Keratinocyte (primary cell): ENCODE data around the gene ZNF782. TPM values are rescaled to one million over a fixed set of nuclear protein-coding genes. Genes with fewer than 3 reads are reported as not detected.
"Not testable (repeated sequence)": the region's sequence is repeated elsewhere in the genome, so short reads cannot be mapped to it uniquely, and the experiment has no call there.

ENCODE experiments used
- DNase-seq: peaks from one replicate; pipeline ENCODE4 v3.0.0-alpha.2; 2011; ENCODE audit warnings: low read depth, missing footprints, low spot score
- FAIRE-seq: peaks from 2 replicates; lab custom pipeline; 2011; peaks lifted over from hg19 to GRCh38; lab: Jason Lieb, UNC
- H2AFZ ChIP-seq: 2 replicates; pipeline ENCODE4 v1.6.0; 2012; ENCODE audit warnings: low read length, control low read depth, inconsistent platforms; ENCODE audit not compliant: control insufficient read depth
- H3K27ac ChIP-seq: 2 replicates; pipeline ENCODE4 v1.5.1; 2011; ENCODE audit warnings: low read length; ENCODE audit not compliant: control insufficient read depth, insufficient read depth
- H3K27me3 ChIP-seq: 3 replicates; pipeline ENCODE4 v1.6.0; 2011; ENCODE audit warnings: low read length; ENCODE audit not compliant: control insufficient read depth, insufficient read depth; ENCODE audit errors: extremely low read depth
- H3K36me3 ChIP-seq, 2 experiments: 2 replicates in 1 of 2; 3 replicates in 1 of 2; pipeline ENCODE4 v1.5.1; 2011; ENCODE audit warnings: low read length in 2 of 2, mild to moderate bottlenecking in 1 of 2; ENCODE audit not compliant: control insufficient read depth in 2 of 2, insufficient read depth in 2 of 2; ENCODE audit errors: extremely low read depth in 1 of 2
- H3K4me1 ChIP-seq: 3 replicates; pipeline ENCODE4 v1.5.1; 2011; ENCODE audit warnings: low read length; ENCODE audit not compliant: control insufficient read depth, insufficient read depth; ENCODE audit errors: extremely low read depth
- H3K4me2 ChIP-seq: 3 replicates; pipeline ENCODE4 v1.6.0; 2011; ENCODE audit warnings: low read depth, low read length; ENCODE audit not compliant: control insufficient read depth, insufficient read depth; ENCODE audit errors: extremely low read depth
- H3K4me3 ChIP-seq, 3 experiments: fragments of 200-600 bp in 1 of 3; sonication (generic) in 1 of 3; 2 replicates in 2 of 3; 3 replicates in 1 of 3; pipeline ENCODE4 v1.5.1; 2011 to 2016; ENCODE audit warnings: low read length in 3 of 3, mild to moderate bottlenecking in 3 of 3, control low read depth in 2 of 3, inconsistent platforms in 1 of 3, low read depth in 1 of 3, mixed read lengths in 1 of 3, mixed run types in 1 of 3, moderate library complexity in 1 of 3; ENCODE audit not compliant: control insufficient read depth in 2 of 3, insufficient read depth in 2 of 3; ENCODE audit errors: extremely low read depth in 1 of 3
- H3K79me2 ChIP-seq: 2 replicates; pipeline ENCODE4 v1.6.0; 2012; ENCODE audit warnings: low read length; ENCODE audit not compliant: control insufficient read depth, insufficient read depth
- H3K9ac ChIP-seq: 3 replicates; pipeline ENCODE4 v1.6.0; 2011; ENCODE audit warnings: low read length; ENCODE audit not compliant: control insufficient read depth, insufficient read depth; ENCODE audit errors: extremely low read depth
- H3K9me1 ChIP-seq: 3 replicates; pipeline ENCODE4 v1.6.0; 2011; ENCODE audit warnings: low read length; ENCODE audit not compliant: control insufficient read depth, insufficient read depth; ENCODE audit errors: extremely low read depth
- H3K9me3 ChIP-seq: 2 replicates; pipeline ENCODE4 v1.5.1; 2012; ENCODE audit warnings: low read depth, low read length; ENCODE audit not compliant: control insufficient read depth
- H4K20me1 ChIP-seq: 3 replicates; pipeline ENCODE4 v1.6.0; 2011; ENCODE audit warnings: low read length; ENCODE audit not compliant: control insufficient read depth, insufficient read depth; ENCODE audit errors: extremely low read depth
- EZH2 ChIP-seq: IDR thresholded peaks from one replicate; pipeline ENCODE4 v1.6.1; 2012; ENCODE audit warnings: inconsistent platforms, mild to moderate bottlenecking, low read length, moderate library complexity
- dilution Hi-C: fragments of 300-500 bp; cut with MboI; formaldehyde crosslinking; loops from one replicate; pipeline ENCODE4 v1.7.0; 2020; ENCODE audit warnings: low sequenced_read_pairs; ENCODE audit not compliant: extremely low pct_ligation_motif_present
- polyA plus RNA-seq, 5 experiments: library from polyadenylated mRNA; depleted of rRNA in 3 of 5; stranded (reverse) in 3 of 5; stranded (forward) in 1 of 5; unstranded in 1 of 5; fragments of >200 nt; gene quantifications; 1 replicate in 1 of 5; 2 replicates in 3 of 5; 3 replicates in 1 of 5; pipeline versions ENCODE4 v1.2.1 to v1.2.3, GENCODE V29; 2011 to 2012; ENCODE audit warnings: missing spikeins in 2 of 5, low read depth in 1 of 5, low replicate concordance in 1 of 5
- TF ChIP-seq, protein P1 (sequence below), 3 experiments: IDR thresholded peaks in 1 of 3; conservative IDR thresholded peaks in 1 of 3; optimal IDR thresholded peaks in 1 of 3; 2 replicates in 2 of 3; 3 replicates in 1 of 3; pipeline versions ENCODE3 to v1.5.1; 2011; ENCODE audit warnings: low read length in 3 of 3, mild to moderate bottlenecking in 3 of 3, moderate library complexity in 2 of 3, control low read depth in 1 of 3, inconsistent platforms in 1 of 3; ENCODE audit not compliant: insufficient read depth in 2 of 3; ENCODE audit errors: extremely low read depth in 1 of 3

ZNF782 gene
- polyA plus RNA-seq, 1 donor (not counting 4 experiments of a cell fraction or from before 2014, with no cell fraction given), result 2.0 TPM

DNA sequence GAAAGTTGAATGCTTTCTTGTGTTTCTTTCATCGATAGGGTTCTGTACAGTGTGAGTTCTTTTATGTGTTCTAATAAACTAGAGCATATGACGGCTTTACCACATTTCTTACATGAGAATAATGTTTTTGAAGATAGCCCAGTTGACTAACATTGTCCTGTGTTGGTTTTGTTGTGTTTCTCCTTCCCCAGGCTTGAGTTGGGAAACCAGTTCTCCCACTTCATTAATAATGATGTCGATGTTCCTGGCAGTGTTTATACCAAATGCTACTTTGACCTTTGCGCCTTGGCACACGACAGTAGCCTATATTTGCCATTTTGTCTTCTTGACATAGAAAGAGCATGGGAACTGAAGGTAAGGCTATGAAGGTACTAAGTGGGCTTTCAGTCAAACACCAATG lies 14.4 kb upstream of the ZNF782 start:
- dilution Hi-C loops, result no loop called here
- Histone ChIP-seq H3K79me2 (no peaks in the 10 kb centered on the region), H3K9me1 (no peaks in the 10 kb centered on the region), H3K27ac (no peak overlapping the region), H4K20me1 (no peaks in the 10 kb centered on the region), H3K27me3 (no peaks in the 10 kb centered on the region), H3K36me3 (no peaks in the 10 kb centered on the region), H2AFZ (no peak overlapping the region), H3K9ac (no peak overlapping the region), H3K4me3 (no peak overlapping the region), H3K9me3 (no peaks in the 10 kb centered on the region), H3K4me2 (no peak overlapping the region), H3K4me1 (peaks cover 3% of the 10 kb centered on the region)
- DNase-seq (no peak), FAIRE-seq (no peak)
- TF ChIP-seq, protein P1, sequence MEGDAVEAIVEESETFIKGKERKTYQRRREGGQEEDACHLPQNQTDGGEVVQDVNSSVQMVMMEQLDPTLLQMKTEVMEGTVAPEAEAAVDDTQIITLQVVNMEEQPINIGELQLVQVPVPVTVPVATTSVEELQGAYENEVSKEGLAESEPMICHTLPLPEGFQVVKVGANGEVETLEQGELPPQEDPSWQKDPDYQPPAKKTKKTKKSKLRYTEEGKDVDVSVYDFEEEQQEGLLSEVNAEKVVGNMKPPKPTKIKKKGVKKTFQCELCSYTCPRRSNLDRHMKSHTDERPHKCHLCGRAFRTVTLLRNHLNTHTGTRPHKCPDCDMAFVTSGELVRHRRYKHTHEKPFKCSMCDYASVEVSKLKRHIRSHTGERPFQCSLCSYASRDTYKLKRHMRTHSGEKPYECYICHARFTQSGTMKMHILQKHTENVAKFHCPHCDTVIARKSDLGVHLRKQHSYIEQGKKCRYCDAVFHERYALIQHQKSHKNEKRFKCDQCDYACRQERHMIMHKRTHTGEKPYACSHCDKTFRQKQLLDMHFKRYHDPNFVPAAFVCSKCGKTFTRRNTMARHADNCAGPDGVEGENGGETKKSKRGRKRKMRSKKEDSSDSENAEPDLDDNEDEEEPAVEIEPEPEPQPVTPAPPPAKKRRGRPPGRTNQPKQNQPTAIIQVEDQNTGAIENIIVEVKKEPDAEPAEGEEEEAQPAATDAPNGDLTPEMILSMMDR (optimal IDR thresholded peaks at IDR 0.05 in 1 of 3, IDR thresholded peaks at IDR 0.05 in 1 of 3, conservative IDR thresholded peaks at IDR 0.05 in 1 of 3; ENCODE audit: extremely low read depth in 1 of 3, insufficient read depth in 2 of 3, low read length in 3 of 3), result no peak
- TF ChIP-seq EZH2, result no peak

- Histone ChIP-seq H3K79me2 (no peaks in the 10 kb centered on the region), H3K4me2 (no peak overlapping the region), H3K9me3 (no peaks in the 10 kb centered on the region), H3K9me1 (no peaks in the 10 kb centered on the region), H3K9ac (no peak overlapping the region), H3K4me1 (peaks cover 3% of the 10 kb centered on the region), H3K36me3 (no peaks in the 10 kb centered on the region), H3K27me3 (no peaks in the 10 kb centered on the region), H2AFZ (no peak overlapping the region), H4K20me1 (no peaks in the 10 kb centered on the region), H3K4me3 (no peak overlapping the region), H3K27ac (no peak overlapping the region)
- TF ChIP-seq, protein P1 (optimal IDR thresholded peaks at IDR 0.05 in 1 of 3, IDR thresholded peaks at IDR 0.05 in 1 of 3, conservative IDR thresholded peaks at IDR 0.05 in 1 of 3; ENCODE audit: extremely low read depth in 1 of 3, insufficient read depth in 2 of 3, low read length in 3 of 3), result no peak
- TF ChIP-seq EZH2, result no peak
- dilution Hi-C loops, result no loop called here
- FAIRE-seq, result no peak
- DNase-seq, result no peak
These were observed 12.9 kb upstream of the ZNF782 start for GRCh38 chr9:96867079-96867804.

GRCh38 chr9:96865240-96865639 lies 10.9 kb upstream of the ZNF782 start:
- H3K9ac ChIP-seq, dilution Hi-C loops, FAIRE-seq, H3K4me1 ChIP-seq, H3K36me3 ChIP-seq, H3K79me2 ChIP-seq, H3K27ac ChIP-seq, H3K4me2 ChIP-seq, H3K27me3 ChIP-seq, DNase-seq, H4K20me1 ChIP-seq, H3K9me3 ChIP-seq, H3K4me3 ChIP-seq, H2AFZ ChIP-seq, H3K9me1 ChIP-seq: not testable (repeated sequence)
